ENCODE measurements around the gene CREBRF. TPM values are rescaled to one million over a fixed set of nuclear protein-coding genes. Genes with fewer than 3 reads are reported as not detected.
"Not testable (repeated sequence)": the region's sequence is repeated elsewhere in the genome, so short reads cannot be mapped to it uniquely, and the experiment has no call there.

CREBRF gene
- total and polyA plus RNA-seq, 2 experiments from 2014 or later = 3.2 to 14.6 TPM

- TF ChIP-seq EZH2 (IDR thresholded peaks at IDR 0.05; ENCODE audit: insufficient read depth, poor library complexity, severe bottlenecking) (no peak), EZH2phosphoT487 (IDR thresholded peaks at IDR 0.05; ENCODE audit: insufficient read depth, low read depth) (no peak)
- H3F3A ChIP-seq (ENCODE audit: insufficient read depth) = no peaks in the 10 kb centered on the region
- no peak overlapping the region for H3K9ac ChIP-seq
- 91 to 93% methylated on average over 5 of the region's 5 CpGs for WGBS, 2 experiments (ENCODE audit: low coverage in 1 of 2, low lambda C conversion rate in 2 of 2, missing lambda C conversion rate in 2 of 2)
- H3K9me3 ChIP-seq (ENCODE audit: low read depth) = no peaks in the 10 kb centered on the region
- H4K20me1 ChIP-seq (ENCODE audit: insufficient read depth) = no peaks in the 10 kb centered on the region
- H3K4me1 ChIP-seq (ENCODE audit: insufficient read depth) = no peaks in the 10 kb centered on the region
- no peak overlapping the region for H2AFZ ChIP-seq
- no peak overlapping the region for H3K4me2 ChIP-seq (ENCODE audit: unreplicated experiment)
- peaks cover 28% of the 10 kb centered on the region for H3K36me3 ChIP-seq (ENCODE audit: low read depth)
- H3K79me2 ChIP-seq (ENCODE audit: insufficient read depth) = no peaks in the 10 kb centered on the region
- DNase-seq = no peak
- H3K27ac ChIP-seq = no peak overlapping the region
- no peak overlapping the region for H3K4me3 ChIP-seq
- in situ Hi-C loops (cut with MboI) = loop anchor here (25.0 kb wide), 1 partner anchor 435 kb away; no protein-coding TSS in a partner anchor
- no peaks in the 10 kb centered on the region for H3K9me2 ChIP-seq (ENCODE audit: insufficient read depth)
- no peaks in the 10 kb centered on the region for H3K27me3 ChIP-seq (replicated peaks; ENCODE audit: insufficient read depth)
Observed at GRCh38 chr5:173152547-173152946, 96.4 kb downstream of the CREBRF start.

GRCh38 chr5:173153842-173154241 lies 97.7 kb downstream of the CREBRF start:
- in situ Hi-C loops (cut with MboI) = loop anchor here (25.0 kb wide), 1 partner anchor 433 kb away; no protein-coding TSS in a partner anchor
- Histone ChIP-seq H3K9ac (no peak overlapping the region), H3K27me3 (replicated peaks; ENCODE audit: insufficient read depth) (no peaks in the 10 kb centered on the region), H2AFZ (no peak overlapping the region), H3K4me1 (ENCODE audit: insufficient read depth) (no peaks in the 10 kb centered on the region), H3K27ac (no peak overlapping the region), H3F3A (ENCODE audit: insufficient read depth) (no peaks in the 10 kb centered on the region), H3K9me2 (ENCODE audit: insufficient read depth) (no peaks in the 10 kb centered on the region), H3K36me3 (ENCODE audit: low read depth) (peaks cover 23% of the 10 kb centered on the region), H3K79me2 (ENCODE audit: insufficient read depth) (no peaks in the 10 kb centered on the region), H3K4me2 (ENCODE audit: unreplicated experiment) (no peak overlapping the region), H3K9me3 (ENCODE audit: low read depth) (no peaks in the 10 kb centered on the region), H4K20me1 (ENCODE audit: insufficient read depth) (no peaks in the 10 kb centered on the region), H3K4me3 (no peak overlapping the region)
- 87 to 95% methylated on average over 7 of the region's 7 CpGs for WGBS, 2 experiments (ENCODE audit: low coverage in 1 of 2, low lambda C conversion rate in 2 of 2, missing lambda C conversion rate in 2 of 2)
- DNase-seq = no peak
- TF ChIP-seq EZH2 (IDR thresholded peaks at IDR 0.05; ENCODE audit: insufficient read depth, poor library complexity, severe bottlenecking) (no peak), EZH2phosphoT487 (IDR thresholded peaks at IDR 0.05; ENCODE audit: insufficient read depth, low read depth) (no peak)

GRCh38 chr5:173154619-173155018 lies 98.5 kb downstream of the CREBRF start:
- not testable (repeated sequence) for H3K4me2 ChIP-seq (ENCODE audit: unreplicated experiment); H3K9me2 ChIP-seq (ENCODE audit: insufficient read depth); H3K27me3 ChIP-seq (replicated peaks; ENCODE audit: insufficient read depth); H3K4me1 ChIP-seq (ENCODE audit: insufficient read depth); H2AFZ ChIP-seq; H4K20me1 ChIP-seq (ENCODE audit: insufficient read depth); H3K9me3 ChIP-seq (ENCODE audit: low read depth); DNase-seq; H3K4me3 ChIP-seq; H3K9ac ChIP-seq; H3K27ac ChIP-seq; H3K79me2 ChIP-seq (ENCODE audit: insufficient read depth); H3F3A ChIP-seq (ENCODE audit: insufficient read depth)
- in situ Hi-C loops (cut with MboI) = loop anchor here (25.0 kb wide), 1 partner anchor 433 kb away; no protein-coding TSS in a partner anchor
- peaks cover 20% of the 10 kb centered on the region for H3K36me3 ChIP-seq (ENCODE audit: low read depth)
- 94 to 97% methylated on average over 5 of the region's 5 CpGs for whole genome bisulfite sequencing, 2 experiments (ENCODE audit: low coverage in 1 of 2, low lambda C conversion rate in 2 of 2, missing lambda C conversion rate in 2 of 2)

- Histone ChIP-seq H3K4me3 (no peak overlapping the region), H3K4me1 (ENCODE audit: insufficient read depth) (no peaks in the 10 kb centered on the region), H3K36me3 (ENCODE audit: low read depth) (peaks cover 18% of the 10 kb centered on the region), H3K79me2 (ENCODE audit: insufficient read depth) (no peaks in the 10 kb centered on the region), H3K9ac (no peak overlapping the region), H3K27ac (no peak overlapping the region), H3K9me3 (ENCODE audit: low read depth) (no peaks in the 10 kb centered on the region), H2AFZ (no peak overlapping the region), H3F3A (ENCODE audit: insufficient read depth) (no peaks in the 10 kb centered on the region), H3K9me2 (ENCODE audit: insufficient read depth) (no peaks in the 10 kb centered on the region), H4K20me1 (ENCODE audit: insufficient read depth) (no peaks in the 10 kb centered on the region), H3K27me3 (replicated peaks; ENCODE audit: insufficient read depth) (no peaks in the 10 kb centered on the region), H3K4me2 (ENCODE audit: unreplicated experiment) (no peak overlapping the region)
- in situ Hi-C loops (cut with MboI) = loop anchor here (25.0 kb wide), 1 partner anchor 431 kb away; no protein-coding TSS in a partner anchor
- DNase-seq = no peak
- no peak for TF ChIP-seq EZH2 (IDR thresholded peaks at IDR 0.05; ENCODE audit: insufficient read depth, poor library complexity, severe bottlenecking)
- TF ChIP-seq EZH2phosphoT487 (IDR thresholded peaks at IDR 0.05; ENCODE audit: insufficient read depth, low read depth) = no peak
- 48 to 52% methylated on average over 2 of the region's 2 CpGs for WGBS, 2 experiments (ENCODE audit: low coverage in 1 of 2, low lambda C conversion rate in 2 of 2, missing lambda C conversion rate in 2 of 2)
Observed at GRCh38 chr5:173155912-173156311, 99.8 kb downstream of the CREBRF start.

GRCh38 chr5:173158366-173158765 lies 102.2 kb downstream of the CREBRF start:
- H3K9me3 ChIP-seq (ENCODE audit: low read depth) = no peaks in the 10 kb centered on the region
- TF ChIP-seq EZH2phosphoT487 (IDR thresholded peaks at IDR 0.05; ENCODE audit: insufficient read depth, low read depth) = no peak
- no peak for TF ChIP-seq EZH2 (IDR thresholded peaks at IDR 0.05; ENCODE audit: insufficient read depth, poor library complexity, severe bottlenecking)
- H3F3A ChIP-seq (ENCODE audit: insufficient read depth) = no peaks in the 10 kb centered on the region
- H3K9ac ChIP-seq = no peak overlapping the region
- no peaks in the 10 kb centered on the region for H4K20me1 ChIP-seq (ENCODE audit: insufficient read depth)
- H3K79me2 ChIP-seq (ENCODE audit: insufficient read depth) = no peaks in the 10 kb centered on the region
- 87 to 88% methylated on average over 8 of the region's 8 CpGs for WGBS, 2 experiments (ENCODE audit: low coverage in 1 of 2, low lambda C conversion rate in 2 of 2, missing lambda C conversion rate in 2 of 2)
- H3K27me3 ChIP-seq (replicated peaks; ENCODE audit: insufficient read depth) = no peaks in the 10 kb centered on the region
- in situ Hi-C loops (cut with MboI) = loop anchor here (25.0 kb wide), 1 partner anchor 429 kb away; no protein-coding TSS in a partner anchor
- no peak overlapping the region for H3K4me2 ChIP-seq (ENCODE audit: unreplicated experiment)
- DNase-seq = no peak
- H3K9me2 ChIP-seq (ENCODE audit: insufficient read depth) = no peaks in the 10 kb centered on the region
- no peaks in the 10 kb centered on the region for H3K4me1 ChIP-seq (ENCODE audit: insufficient read depth)
- peaks cover 19% of the 10 kb centered on the region; the same call in 1 of the 2 replicates for H3K36me3 ChIP-seq (ENCODE audit: low read depth)
- H2AFZ ChIP-seq = no peak overlapping the region
- no peak overlapping the region for H3K27ac ChIP-seq
- H3K4me3 ChIP-seq = no peak overlapping the region

Measured in GM23248 (cell line).